GM18858 (cell line): ENCODE data around the gene AMN1.
"Not testable (repeated sequence)": the region's sequence is repeated elsewhere in the genome, so short reads cannot be mapped to it uniquely, and the experiment has no call there.

Source experiments
- ATAC-seq: cut with Tn5 transposase; IDR thresholded peaks from one replicate; pipeline ENCODE4 v1.9.1; 2021; ENCODE audit not compliant: unreplicated experiment

The AMN1 gene

GRCh38 chr12:31728917-31729640 is at the start of gene AMN1:
TSS of gene AMN1 (minus strand) at chr12:31729021. CDS start at chr12:31729008, 13 bp downstream.
- peak; percentile 90 for ATAC-seq

- peak; percentile 61 for ATAC-seq
Observed at GRCh38 chr12:31773867-31774266, 45.0 kb upstream of the AMN1 start.

- peak; percentile 64 for ATAC-seq
Observed at GRCh38 chr12:31773223-31773750, 44.5 kb upstream of the AMN1 start.

GRCh38 chr12:31772685-31773222 is 43.9 kb upstream of the AMN1 start:
- no peak for ATAC-seq

- no peak for ATAC-seq
Observed at GRCh38 chr12:31772186-31772585, 43.4 kb upstream of the AMN1 start.

- no peak for ATAC-seq
Observed at GRCh38 chr12:31768046-31768445, 39.2 kb upstream of the AMN1 start.

- no peak for ATAC-seq
Observed at GRCh38 chr12:31765931-31766330, 37.1 kb upstream of the AMN1 start.

GRCh38 chr12:31759632-31760459 is 31.0 kb upstream of the AMN1 start:
- ATAC-seq: no peak

GRCh38 chr12:31758297-31758696 is 29.5 kb upstream of the AMN1 start:
- ATAC-seq: not testable (repeated sequence)

GRCh38 chr12:31756977-31757420 is 28.2 kb upstream of the AMN1 start:
- ATAC-seq: no peak

- ATAC-seq: no peak
Observed at GRCh38 chr12:31752450-31752849, 23.6 kb upstream of the AMN1 start.

- no peak for ATAC-seq
Observed at GRCh38 chr12:31751085-31751484, 22.3 kb upstream of the AMN1 start.

- no peak for ATAC-seq
Observed at GRCh38 chr12:31750747-31751039, 21.9 kb upstream of the AMN1 start.

- peak; percentile 77 for ATAC-seq
Observed at GRCh38 chr12:31749024-31749704, 20.3 kb upstream of the AMN1 start.

GRCh38 chr12:31745242-31745641 is 16.4 kb upstream of the AMN1 start:
- no peak for ATAC-seq

- ATAC-seq: not testable (repeated sequence)
Observed at GRCh38 chr12:31744363-31744762, 15.5 kb upstream of the AMN1 start.

- ATAC-seq: no peak
Observed at GRCh38 chr12:31742891-31743290, 14.1 kb upstream of the AMN1 start.

- ATAC-seq: no peak
Observed at GRCh38 chr12:31740628-31741027, 11.8 kb upstream of the AMN1 start.

GRCh38 chr12:31737763-31738162 is 8.9 kb upstream of the AMN1 start:
- no peak for ATAC-seq

GRCh38 chr12:31737345-31737744 is 8.5 kb upstream of the AMN1 start:
- ATAC-seq: no peak

- no peak for ATAC-seq
Observed at GRCh38 chr12:31736472-31736871, 7.7 kb upstream of the AMN1 start.
